Measurements from ENCODE around the gene CMSS1. TPM values are rescaled to one million over a fixed set of nuclear protein-coding genes. Genes with fewer than 3 reads are reported as not detected.

Gene CMSS1
- total RNA-seq, 1 experiment from 2014 or later: 117 TPM

GRCh38 chr3:99783011-99783573, 34.6 kb upstream of the CMSS1 start:
- ChIA-PET CTCF (interaction anchor here (1.0 to 5.7 kb wide), 3 partner anchors 16 to 284 kb away, joined by 5 to 30 read pairs (median 8); no protein-coding TSS in a partner anchor), POLR2A (no interaction called here)
- no peaks in the 10 kb centered on the region for H3K27me3 Mint-ChIP-seq (ENCODE audit: insufficient read depth, unreplicated experiment)
- H3K9me3 Mint-ChIP-seq (ENCODE audit: unreplicated experiment): no peaks in the 10 kb centered on the region
- peaks cover 5% of the 10 kb centered on the region for H3K4me1 Mint-ChIP-seq (ENCODE audit: insufficient read depth, unreplicated experiment)
- intact Hi-C loops (cut with micrococcal nuclease): no loop called here
- peak; percentile 41 for DNase-seq (ENCODE audit: unreplicated experiment)
- TF ChIP-seq CTCF (IDR thresholded peaks at IDR 0.05; ENCODE audit: unreplicated experiment): no peak
- no peak overlapping the region for H3K27ac Mint-ChIP-seq (ENCODE audit: low read depth, unreplicated experiment)
- no TSS peak for BruUV-seq (replicated peaks)
- peaks cover 6% of the 10 kb centered on the region for H3K36me3 Mint-ChIP-seq (ENCODE audit: insufficient read depth, unreplicated experiment)
- H3K4me3 Mint-ChIP-seq (ENCODE audit: unreplicated experiment): no peak overlapping the region

GRCh38 chr3:99789011-99789721, 28.5 kb upstream of the CMSS1 start:
- intact Hi-C loops (cut with micrococcal nuclease): loop anchor here (1.0 kb wide), 2 partner anchors 675 to 766 kb away; no protein-coding TSS in a partner anchor
- Mint-ChIP-seq H3K9me3 (ENCODE audit: unreplicated experiment) (no peaks in the 10 kb centered on the region), H3K4me3 (ENCODE audit: unreplicated experiment) (no peak overlapping the region), H3K27ac (ENCODE audit: low read depth, unreplicated experiment) (no peak overlapping the region), H3K27me3 (ENCODE audit: insufficient read depth, unreplicated experiment) (no peaks in the 10 kb centered on the region), H3K36me3 (ENCODE audit: insufficient read depth, unreplicated experiment) (peaks cover 7% of the 10 kb centered on the region), H3K4me1 (ENCODE audit: insufficient read depth, unreplicated experiment) (peaks cover 6% of the 10 kb centered on the region)
- peak; percentile 66 for DNase-seq (ENCODE audit: unreplicated experiment)
- POLR2A ChIA-PET: interaction anchor here (1.1 kb wide), 1 partner anchor 20 kb away, joined by 3 read pairs; no protein-coding TSS in a partner anchor
- peak; percentile 63 for TF ChIP-seq CTCF (IDR thresholded peaks at IDR 0.05; ENCODE audit: unreplicated experiment)
- CTCF ChIA-PET: interaction anchor here (0.5 to 3.2 kb wide), 15 partner anchors 8 to 736 kb away, joined by 3 to 14 read pairs (median 3); no protein-coding TSS in a partner anchor
- no TSS peak for BruUV-seq (replicated peaks)

GRCh38 chr3:99794485-99794884, 23.2 kb upstream of the CMSS1 start:
- no TSS peak for BruUV-seq (replicated peaks)
- no peak for TF ChIP-seq CTCF (IDR thresholded peaks at IDR 0.05; ENCODE audit: unreplicated experiment)
- ChIA-PET POLR2A (no interaction called here), CTCF (no interaction called here)
- H3K4me1 Mint-ChIP-seq (ENCODE audit: insufficient read depth, unreplicated experiment): peaks cover under 1% of the 10 kb centered on the region
- H3K4me3 Mint-ChIP-seq (ENCODE audit: unreplicated experiment): no peak overlapping the region
- intact Hi-C loops (cut with micrococcal nuclease): no loop called here
- H3K27me3 Mint-ChIP-seq (ENCODE audit: insufficient read depth, unreplicated experiment): no peaks in the 10 kb centered on the region
- DNase-seq (ENCODE audit: unreplicated experiment): no peak
- H3K9me3 Mint-ChIP-seq (ENCODE audit: unreplicated experiment): no peaks in the 10 kb centered on the region
- H3K27ac Mint-ChIP-seq (ENCODE audit: low read depth, unreplicated experiment): no peak overlapping the region
- H3K36me3 Mint-ChIP-seq (ENCODE audit: insufficient read depth, unreplicated experiment): peaks cover 11% of the 10 kb centered on the region

GRCh38 chr3:99795573-99795972, 22.1 kb upstream of the CMSS1 start:
- no peaks in the 10 kb centered on the region for H3K4me1 Mint-ChIP-seq (ENCODE audit: insufficient read depth, unreplicated experiment)
- H3K36me3 Mint-ChIP-seq (ENCODE audit: insufficient read depth, unreplicated experiment): peaks cover 7% of the 10 kb centered on the region
- intact Hi-C loops (cut with micrococcal nuclease): no loop called here
- H3K27me3 Mint-ChIP-seq (ENCODE audit: insufficient read depth, unreplicated experiment): no peaks in the 10 kb centered on the region
- TF ChIP-seq CTCF (IDR thresholded peaks at IDR 0.05; ENCODE audit: unreplicated experiment): no peak
- ChIA-PET POLR2A (interaction anchor here (0.7 kb wide), 1 partner anchor 465 kb away, joined by 4 read pairs; no protein-coding TSS in a partner anchor), CTCF (interaction anchor here (0.6 kb wide), 2 partner anchors 42 to 290 kb away, joined by 3 to 5 read pairs; no protein-coding TSS in a partner anchor)
- BruUV-seq (replicated peaks): no TSS peak
- H3K4me3 Mint-ChIP-seq (ENCODE audit: unreplicated experiment): no peak overlapping the region
- no peaks in the 10 kb centered on the region for H3K9me3 Mint-ChIP-seq (ENCODE audit: unreplicated experiment)
- DNase-seq (ENCODE audit: unreplicated experiment): no peak
- no peak overlapping the region for H3K27ac Mint-ChIP-seq (ENCODE audit: low read depth, unreplicated experiment)

All from MCF 10A (cell line).